ENCODE results near the gene BASP1.
"Not testable (repeated sequence)": the region's sequence is repeated elsewhere in the genome, so short reads cannot be mapped to it uniquely, and the experiment has no call there.

DNA sequence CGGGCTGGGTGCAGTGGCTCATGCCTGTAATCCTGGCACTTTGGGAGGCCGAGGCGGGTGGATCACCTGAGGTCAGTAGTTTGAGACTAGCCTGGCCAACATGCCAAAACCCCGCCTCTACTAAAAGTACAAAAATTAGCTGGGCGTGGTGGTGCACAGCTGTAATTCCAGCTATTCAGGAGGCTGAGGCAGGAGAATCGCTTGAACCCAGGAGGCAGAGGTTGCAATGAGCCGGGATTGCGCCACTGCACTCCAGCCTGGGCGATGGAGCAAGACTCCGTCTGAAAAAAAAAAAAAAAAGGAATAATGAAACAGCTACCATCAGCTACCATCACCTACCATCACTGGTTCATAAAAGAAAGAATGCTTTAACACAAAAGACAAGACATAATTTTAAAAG, 25.9 kb upstream of the BASP1 start:
- TF ChIP-seq, protein P1, sequence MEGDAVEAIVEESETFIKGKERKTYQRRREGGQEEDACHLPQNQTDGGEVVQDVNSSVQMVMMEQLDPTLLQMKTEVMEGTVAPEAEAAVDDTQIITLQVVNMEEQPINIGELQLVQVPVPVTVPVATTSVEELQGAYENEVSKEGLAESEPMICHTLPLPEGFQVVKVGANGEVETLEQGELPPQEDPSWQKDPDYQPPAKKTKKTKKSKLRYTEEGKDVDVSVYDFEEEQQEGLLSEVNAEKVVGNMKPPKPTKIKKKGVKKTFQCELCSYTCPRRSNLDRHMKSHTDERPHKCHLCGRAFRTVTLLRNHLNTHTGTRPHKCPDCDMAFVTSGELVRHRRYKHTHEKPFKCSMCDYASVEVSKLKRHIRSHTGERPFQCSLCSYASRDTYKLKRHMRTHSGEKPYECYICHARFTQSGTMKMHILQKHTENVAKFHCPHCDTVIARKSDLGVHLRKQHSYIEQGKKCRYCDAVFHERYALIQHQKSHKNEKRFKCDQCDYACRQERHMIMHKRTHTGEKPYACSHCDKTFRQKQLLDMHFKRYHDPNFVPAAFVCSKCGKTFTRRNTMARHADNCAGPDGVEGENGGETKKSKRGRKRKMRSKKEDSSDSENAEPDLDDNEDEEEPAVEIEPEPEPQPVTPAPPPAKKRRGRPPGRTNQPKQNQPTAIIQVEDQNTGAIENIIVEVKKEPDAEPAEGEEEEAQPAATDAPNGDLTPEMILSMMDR (IDR thresholded peaks at IDR 0.05; ENCODE audit: insufficient read depth, low read length): not testable (repeated sequence)
- TF ChIP-seq POLR2AphosphoS5 (IDR thresholded peaks at IDR 0.05; ENCODE audit: low read depth); SPI1 (IDR thresholded peaks at IDR 0.05; ENCODE audit: borderline replicate concordance, low read depth): not testable (repeated sequence)
- TF ChIP-seq, protein P2, sequence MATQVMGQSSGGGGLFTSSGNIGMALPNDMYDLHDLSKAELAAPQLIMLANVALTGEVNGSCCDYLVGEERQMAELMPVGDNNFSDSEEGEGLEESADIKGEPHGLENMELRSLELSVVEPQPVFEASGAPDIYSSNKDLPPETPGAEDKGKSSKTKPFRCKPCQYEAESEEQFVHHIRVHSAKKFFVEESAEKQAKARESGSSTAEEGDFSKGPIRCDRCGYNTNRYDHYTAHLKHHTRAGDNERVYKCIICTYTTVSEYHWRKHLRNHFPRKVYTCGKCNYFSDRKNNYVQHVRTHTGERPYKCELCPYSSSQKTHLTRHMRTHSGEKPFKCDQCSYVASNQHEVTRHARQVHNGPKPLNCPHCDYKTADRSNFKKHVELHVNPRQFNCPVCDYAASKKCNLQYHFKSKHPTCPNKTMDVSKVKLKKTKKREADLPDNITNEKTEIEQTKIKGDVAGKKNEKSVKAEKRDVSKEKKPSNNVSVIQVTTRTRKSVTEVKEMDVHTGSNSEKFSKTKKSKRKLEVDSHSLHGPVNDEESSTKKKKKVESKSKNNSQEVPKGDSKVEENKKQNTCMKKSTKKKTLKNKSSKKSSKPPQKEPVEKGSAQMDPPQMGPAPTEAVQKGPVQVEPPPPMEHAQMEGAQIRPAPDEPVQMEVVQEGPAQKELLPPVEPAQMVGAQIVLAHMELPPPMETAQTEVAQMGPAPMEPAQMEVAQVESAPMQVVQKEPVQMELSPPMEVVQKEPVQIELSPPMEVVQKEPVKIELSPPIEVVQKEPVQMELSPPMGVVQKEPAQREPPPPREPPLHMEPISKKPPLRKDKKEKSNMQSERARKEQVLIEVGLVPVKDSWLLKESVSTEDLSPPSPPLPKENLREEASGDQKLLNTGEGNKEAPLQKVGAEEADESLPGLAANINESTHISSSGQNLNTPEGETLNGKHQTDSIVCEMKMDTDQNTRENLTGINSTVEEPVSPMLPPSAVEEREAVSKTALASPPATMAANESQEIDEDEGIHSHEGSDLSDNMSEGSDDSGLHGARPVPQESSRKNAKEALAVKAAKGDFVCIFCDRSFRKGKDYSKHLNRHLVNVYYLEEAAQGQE (IDR thresholded peaks at IDR 0.05; ENCODE audit: insufficient replicate concordance, low read depth): not testable (repeated sequence)
